ENCODE results near the gene UBAP2. TPM values are rescaled to one million over a fixed set of nuclear protein-coding genes. Genes with fewer than 3 reads are reported as not detected.

UBAP2 gene
- total RNA-seq, 6 experiments from 2014 or later: 9.5 to 15.9 (median 11.4) TPM

GRCh38 chr9:33884856-33885701 is 163.6 kb downstream of the UBAP2 start:
- ATAC-seq (peak in 3 of 4 donors; percentile 16 to 49 (median 45)), DNase-seq (no peak)
- H3K36me3 ChIP-seq: peaks cover 0 to 3% (median 0%) of the 10 kb centered on the region in 4 donors
- peaks cover 0 to 15% (median 2%) of the 10 kb centered on the region in 4 donors for H3K4me1 ChIP-seq
- no peak overlapping the region for H3K27ac ChIP-seq
- TF ChIP-seq CTCF (IDR thresholded peaks at IDR 0.05) (no peak), POLR2A (IDR thresholded peaks at IDR 0.05) (no peak)
- WGBS (ENCODE audit: insufficient coverage, low coverage, low lambda C conversion rate, missing lambda C conversion rate): 53% methylated on average over 5 of the region's 5 CpGs
- H3K9me3 ChIP-seq: no peaks in the 10 kb centered on the region
- no peaks in the 10 kb centered on the region for H3K27me3 ChIP-seq
- H3K4me3 ChIP-seq: no peak overlapping the region
- intact Hi-C loops (cut with DNase I): no loop called here

GRCh38 chr9:33881635-33882034 is 167.1 kb downstream of the UBAP2 start:
- Histone ChIP-seq H3K27me3 (no peaks in the 10 kb centered on the region), H3K27ac (no peak overlapping the region), H3K4me1 (peaks cover 0 to 28% (median 2%) of the 10 kb centered on the region in 4 donors), H3K9me3 (no peaks in the 10 kb centered on the region), H3K4me3 (no peak overlapping the region), H3K36me3 (no peaks in the 10 kb centered on the region)
- 42% methylated on average over 1 of the region's 1 CpG for WGBS (ENCODE audit: insufficient coverage, low coverage, low lambda C conversion rate, missing lambda C conversion rate)
- intact Hi-C loops (cut with DNase I): no loop called here
- no peak for TF ChIP-seq CTCF (IDR thresholded peaks at IDR 0.05)
- no peak for TF ChIP-seq POLR2A (IDR thresholded peaks at IDR 0.05)
- ATAC-seq (no peak), DNase-seq (no peak)

- TF ChIP-seq CTCF (IDR thresholded peaks at IDR 0.05): no peak
- no peak for TF ChIP-seq POLR2A (IDR thresholded peaks at IDR 0.05)
- intact Hi-C loops (cut with DNase I): no loop called here
- no peak overlapping the region for H3K27ac ChIP-seq
- no peaks in the 10 kb centered on the region for H3K27me3 ChIP-seq
- no peak overlapping the region for H3K4me3 ChIP-seq
- H3K4me1 ChIP-seq: peaks cover 0 to 28% (median 2%) of the 10 kb centered on the region in 4 donors
- WGBS (ENCODE audit: insufficient coverage, low coverage, low lambda C conversion rate, missing lambda C conversion rate): 96% methylated on average over 8 of the region's 8 CpGs
- ATAC-seq (peak in 1 of 4 donors; percentile 17), DNase-seq (no peak)
- H3K36me3 ChIP-seq: no peaks in the 10 kb centered on the region
- no peaks in the 10 kb centered on the region for H3K9me3 ChIP-seq
These were observed 168.2 kb downstream of the UBAP2 start for GRCh38 chr9:33880211-33881089.

GRCh38 chr9:33878691-33879366 is 169.9 kb downstream of the UBAP2 start:
- Histone ChIP-seq H3K4me1 (peaks cover 0 to 21% (median 2%) of the 10 kb centered on the region in 4 donors), H3K27me3 (no peaks in the 10 kb centered on the region), H3K9me3 (no peaks in the 10 kb centered on the region), H3K27ac (no peak overlapping the region), H3K4me3 (no peak overlapping the region), H3K36me3 (no peaks in the 10 kb centered on the region)
- ATAC-seq (peak; percentile 54 to 67 (median 58)), DNase-seq (no peak)
- 15% methylated on average over 5 of the region's 7 CpGs for WGBS (ENCODE audit: insufficient coverage, low coverage, low lambda C conversion rate, missing lambda C conversion rate)
- TF ChIP-seq CTCF (IDR thresholded peaks at IDR 0.05) (no peak), POLR2A (IDR thresholded peaks at IDR 0.05) (no peak)
- intact Hi-C loops (cut with DNase I): no loop called here
